GM12864 (cell line): ENCODE measurements around the gene STRAP.

Experiments used
- DNase-seq: peaks from one replicate; pipeline ENCODE4 v3.0.0-alpha.2; 2011; ENCODE audit warnings: low read depth
- H3K4me3 ChIP-seq: 2 replicates; pipeline ENCODE4 v1.5.1; 2011; ENCODE audit warnings: mild to moderate bottlenecking, low read depth, low read length, control low read depth
- TF ChIP-seq, protein P1 (sequence below): IDR thresholded peaks from 2 replicates; pipeline ENCODE4 v1.5.1; 2011; ENCODE audit warnings: low read depth, mild to moderate bottlenecking, moderate library complexity, low read length, control low read depth, inconsistent platforms; ENCODE audit errors: missing control alignments

Gene STRAP

DNA sequence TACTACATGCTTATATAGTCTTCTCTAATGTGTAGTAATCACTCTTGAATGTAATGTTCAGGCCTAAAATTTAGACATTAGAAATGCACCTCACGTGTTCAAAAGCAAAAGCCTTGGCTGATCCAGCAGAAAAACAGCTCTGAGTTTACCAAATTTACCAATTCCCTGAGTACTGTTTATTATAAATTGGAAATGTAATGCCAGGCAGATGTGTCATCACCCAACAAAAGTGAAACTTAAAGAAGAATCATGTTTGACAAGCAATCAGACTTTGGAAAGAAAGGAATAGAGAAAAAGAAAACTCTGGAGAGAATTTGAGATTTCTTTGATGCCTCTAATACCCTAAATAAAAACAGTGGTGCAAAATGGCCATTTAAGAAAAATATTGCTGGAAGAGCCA, 26.5 kb upstream of the STRAP start:
- H3K4me3 ChIP-seq = no peak overlapping the region
- TF ChIP-seq, protein P1, sequence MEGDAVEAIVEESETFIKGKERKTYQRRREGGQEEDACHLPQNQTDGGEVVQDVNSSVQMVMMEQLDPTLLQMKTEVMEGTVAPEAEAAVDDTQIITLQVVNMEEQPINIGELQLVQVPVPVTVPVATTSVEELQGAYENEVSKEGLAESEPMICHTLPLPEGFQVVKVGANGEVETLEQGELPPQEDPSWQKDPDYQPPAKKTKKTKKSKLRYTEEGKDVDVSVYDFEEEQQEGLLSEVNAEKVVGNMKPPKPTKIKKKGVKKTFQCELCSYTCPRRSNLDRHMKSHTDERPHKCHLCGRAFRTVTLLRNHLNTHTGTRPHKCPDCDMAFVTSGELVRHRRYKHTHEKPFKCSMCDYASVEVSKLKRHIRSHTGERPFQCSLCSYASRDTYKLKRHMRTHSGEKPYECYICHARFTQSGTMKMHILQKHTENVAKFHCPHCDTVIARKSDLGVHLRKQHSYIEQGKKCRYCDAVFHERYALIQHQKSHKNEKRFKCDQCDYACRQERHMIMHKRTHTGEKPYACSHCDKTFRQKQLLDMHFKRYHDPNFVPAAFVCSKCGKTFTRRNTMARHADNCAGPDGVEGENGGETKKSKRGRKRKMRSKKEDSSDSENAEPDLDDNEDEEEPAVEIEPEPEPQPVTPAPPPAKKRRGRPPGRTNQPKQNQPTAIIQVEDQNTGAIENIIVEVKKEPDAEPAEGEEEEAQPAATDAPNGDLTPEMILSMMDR = no peak
- DNase-seq = no peak

DNA sequence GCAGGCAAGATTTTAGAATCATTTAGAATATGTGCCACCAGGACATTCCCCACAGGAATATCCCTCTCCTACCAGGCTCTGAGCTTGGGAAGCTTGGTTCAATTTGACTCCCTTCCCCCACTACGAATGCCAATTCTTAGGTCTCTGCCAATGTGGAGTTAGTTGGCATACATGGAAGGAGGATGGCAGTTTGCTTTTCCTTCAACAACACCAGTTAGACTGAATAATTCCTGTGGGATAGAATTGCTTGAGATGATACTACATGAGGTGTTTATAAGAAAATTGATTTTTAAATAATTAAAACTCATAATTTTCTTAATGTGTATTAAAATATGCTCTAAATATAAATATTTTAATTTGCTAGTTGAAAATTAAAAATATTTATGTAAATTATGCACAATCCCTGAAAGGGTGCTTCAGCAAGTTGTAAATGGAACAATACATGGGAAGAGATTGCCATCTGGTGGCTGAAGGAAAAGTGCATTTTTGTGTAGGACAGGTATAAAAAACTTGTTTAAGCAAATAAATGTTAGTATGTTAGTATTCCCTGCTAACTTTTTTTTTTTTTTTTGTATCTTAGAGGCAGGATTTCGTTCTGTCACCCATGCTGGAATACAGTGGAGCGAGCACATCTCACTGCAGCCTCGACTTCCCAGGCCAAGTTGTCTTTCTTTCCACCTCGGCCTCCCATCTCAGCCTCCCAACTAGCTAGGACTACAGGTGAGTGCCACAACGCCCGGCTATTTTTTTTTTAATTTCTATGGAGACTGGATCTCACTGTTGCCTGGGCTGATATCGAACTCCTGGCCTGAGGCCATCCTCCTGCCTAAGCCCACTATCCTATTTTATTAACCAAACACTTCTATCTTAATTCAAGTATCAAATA, 25.8 kb upstream of the STRAP start:
- DNase-seq = peak; percentile 31
- no peak overlapping the region for H3K4me3 ChIP-seq
- TF ChIP-seq, protein P1 = peak; percentile 53

DNA sequence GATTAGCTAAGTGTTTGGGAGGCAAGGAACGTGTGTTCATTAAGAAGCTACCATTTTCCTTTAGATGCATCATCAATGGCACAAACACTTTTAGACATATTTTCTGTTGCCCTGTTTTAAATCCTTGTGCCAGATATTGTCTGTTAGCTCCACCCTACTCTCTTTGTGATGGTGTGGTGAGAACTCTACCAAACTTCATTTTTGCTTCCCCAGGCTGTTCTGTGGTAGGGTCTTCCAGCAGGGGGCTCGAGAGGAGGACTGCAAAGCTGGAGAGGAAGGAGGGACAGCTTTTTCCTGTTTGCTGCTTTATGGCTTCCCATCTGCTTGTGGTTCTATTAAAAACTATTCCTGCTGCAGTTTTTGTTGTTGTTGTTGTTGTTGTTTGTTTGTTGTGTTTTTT, 23.8 kb upstream of the STRAP start:
- TF ChIP-seq, protein P1 = no peak
- DNase-seq = no peak
- H3K4me3 ChIP-seq = no peak overlapping the region

DNA sequence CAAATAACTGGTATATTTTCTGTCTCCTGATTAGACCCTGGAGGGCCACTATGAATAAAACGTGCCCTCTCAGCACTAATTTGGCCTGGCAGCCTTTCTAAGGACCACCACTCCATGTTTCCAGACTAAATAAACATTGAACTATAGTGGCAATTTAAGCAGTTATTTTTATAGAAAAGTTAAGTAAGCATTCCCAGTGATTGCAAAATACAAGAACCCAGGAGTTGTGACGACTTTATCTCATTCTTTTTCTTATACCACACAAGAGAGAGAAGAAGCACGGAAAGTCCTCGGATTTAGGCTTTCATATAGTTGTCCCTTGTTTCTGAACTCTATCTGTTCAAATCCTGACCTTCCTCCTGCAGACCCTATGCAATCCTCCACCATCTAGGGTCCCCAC, 23.1 kb upstream of the STRAP start:
- no peak for DNase-seq
- TF ChIP-seq, protein P1 = no peak

DNA sequence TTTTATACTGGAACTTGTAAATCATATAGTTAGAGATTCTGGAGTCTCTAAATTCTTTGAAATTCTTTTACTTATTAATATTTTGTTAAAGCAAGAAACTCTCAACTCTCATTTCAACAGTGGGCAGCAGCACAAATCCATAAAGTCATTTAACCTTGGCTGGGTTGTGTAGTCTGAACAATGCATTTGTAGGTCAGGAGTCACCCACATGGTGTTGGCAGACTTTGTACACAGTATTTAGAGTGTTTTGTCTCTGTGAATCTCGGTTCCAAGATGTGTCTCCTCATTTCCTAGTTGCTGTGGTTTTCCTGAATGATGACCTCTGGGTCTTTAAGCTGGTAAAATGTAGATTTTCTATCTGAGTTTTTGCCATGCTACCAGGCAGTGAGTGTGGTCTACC, 20.8 kb upstream of the STRAP start:
- DNase-seq = no peak
- no peak overlapping the region for H3K4me3 ChIP-seq
- TF ChIP-seq, protein P1 = no peak

More for the DNA sequence above, 23.1 kb upstream of the STRAP start:
- H3K4me3 ChIP-seq = no peak overlapping the region

DNA sequence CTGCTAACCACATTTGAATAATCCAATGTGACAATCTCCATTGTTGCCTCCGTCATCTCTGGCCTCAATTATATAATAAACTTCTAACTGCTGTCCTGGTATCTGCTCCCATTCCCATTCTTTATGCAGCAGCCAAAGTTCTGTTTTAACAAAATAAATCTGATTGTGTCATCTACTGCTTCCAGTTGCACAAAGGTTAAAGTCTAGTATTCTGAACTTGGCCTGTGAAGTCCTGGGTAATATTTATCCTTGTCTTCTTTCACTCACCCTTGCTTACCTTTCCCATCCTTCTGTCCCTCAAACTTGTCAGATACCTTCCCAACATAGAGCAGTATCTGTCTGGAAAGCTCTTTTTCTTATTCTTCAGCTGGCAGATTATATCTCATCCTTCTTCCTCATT, 19.3 kb upstream of the STRAP start:
- TF ChIP-seq, protein P1 = no peak
- no peak overlapping the region for H3K4me3 ChIP-seq
- no peak for DNase-seq

DNA sequence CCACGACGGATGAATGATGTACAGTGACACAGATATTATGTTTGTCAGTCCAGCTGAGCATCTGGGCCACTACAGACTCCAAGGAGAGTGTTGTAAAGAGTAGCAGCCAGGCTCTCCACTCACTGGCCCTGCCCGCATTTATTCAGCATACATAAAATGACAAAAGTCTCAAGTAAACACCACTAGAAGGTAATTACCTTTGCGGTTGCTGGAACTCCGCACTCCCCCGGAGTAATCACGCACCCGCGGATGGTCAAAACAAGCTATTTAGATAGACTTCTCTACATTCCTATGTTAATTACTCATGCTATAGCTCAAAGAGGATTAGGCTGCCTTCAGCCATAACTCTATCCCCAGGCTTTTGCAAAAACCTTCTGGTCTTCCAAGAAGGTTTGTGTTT, 18.8 kb upstream of the STRAP start:
- no peak overlapping the region for H3K4me3 ChIP-seq
- DNase-seq = no peak
- TF ChIP-seq, protein P1 = no peak
